Measurements from ENCODE around the gene ETDB.

- TF ChIP-seq CTCF (conservative IDR thresholded peaks at IDR 0.05 in 1 of 2, IDR thresholded peaks at IDR 0.05 in 1 of 2; ENCODE audit: extremely low read depth in 1 of 2, insufficient read depth in 1 of 2, low read depth in 1 of 2, low read length in 2 of 2): no peak
- TF ChIP-seq EZH2 (IDR thresholded peaks at IDR 0.05; ENCODE audit: borderline replicate concordance, low read length): no peak
Observed at GRCh38 chrX:135114392-135114791, 5.9 kb downstream of the ETDB start.
